K562 (cell line): ENCODE data around the gene NOD2. TPM values are rescaled to one million over a fixed set of nuclear protein-coding genes. Genes with fewer than 3 reads are reported as not detected.
A peak's percentile ranks its signal among the peaks of the same experiment; 100 is the strongest.

Source experiments
- BHLHE40 ChIP-seq: IDR thresholded peaks from 2 replicates; pipeline ENCODE4 v1.6.1; 2011; ENCODE audit warnings: low read length, improper control_type of control experiment
- BRCA1 ChIP-seq, 2 experiments: fragments of 450-650 bp in 1 of 2; sonication (generic) in 1 of 2; formaldehyde crosslinking in 1 of 2; IDR thresholded peaks; 2 replicates each; pipeline versions ENCODE4 v1.5.0 to v1.6.1; 2017 to 2020; ENCODE audit warnings: mild to moderate bottlenecking in 1 of 2, missing genetic modification reagents in 1 of 2
- CREB1 ChIP-seq, 2 experiments: sonication (generic) in 1 of 2; formaldehyde crosslinking in 1 of 2; IDR thresholded peaks; 2 replicates each; pipeline versions ENCODE4 v1.6.1 to v1.8.0; 2012 to 2022; ENCODE audit warnings: inconsistent platforms in 1 of 2, mild to moderate bottlenecking in 1 of 2, missing genetic modification reagents in 1 of 2, moderate library complexity in 1 of 2
- ETV1 ChIP-seq: fragments of 450-650 bp; conservative IDR thresholded peaks from 2 replicates; pipeline ENCODE4 v1.6.1; 2016; ENCODE audit warnings: missing genetic modification characterization, control low read depth, low read depth, missing compliant biosample characterization
- FOXJ3 ChIP-seq: sonication (generic); formaldehyde crosslinking; IDR thresholded peaks from 2 replicates; pipeline ENCODE4 v1.4.0; 2020; ENCODE audit warnings: mild to moderate bottlenecking, missing genetic modification reagents
- FOXP1 ChIP-seq: sonication (generic); formaldehyde crosslinking; IDR thresholded peaks from 2 replicates; pipeline ENCODE4 v1.8.0; 2022; ENCODE audit warnings: mild to moderate bottlenecking, missing genetic modification reagents
- HCFC1 ChIP-seq: IDR thresholded peaks from 2 replicates; pipeline ENCODE4 v1.6.1; 2012; ENCODE audit warnings: low read depth, low read length, improper control_type of control experiment
- KDM4B ChIP-seq, 2 experiments: fragments of 450-650 bp in 1 of 2; sonication (generic) in 1 of 2; IDR thresholded peaks; 2 replicates each; pipeline ENCODE4 v1.6.1; 2016 to 2017; ENCODE audit warnings: borderline replicate concordance in 2 of 2, antibody characterized with exemption in 1 of 2, low read depth in 1 of 2, mild to moderate bottlenecking in 1 of 2
- MECOM ChIP-seq: fragments of 250-450 bp; sonication (Bioruptor Pico); IDR thresholded peaks from 2 replicates; pipeline ENCODE4 v1.8.0; 2022; ENCODE audit warnings: inconsistent platforms
- NCOR1 ChIP-seq: fragments of 450-650 bp; IDR thresholded peaks from 2 replicates; pipeline ENCODE4 v1.6.1; 2016; ENCODE audit warnings: mild to moderate bottlenecking, moderate library complexity
- NFIC ChIP-seq: fragments of 450-650 bp; IDR thresholded peaks from 2 replicates; pipeline ENCODE4 v1.6.1; 2017; ENCODE audit warnings: mild to moderate bottlenecking, inconsistent platforms
- NRF1 ChIP-seq, 2 experiments: fragments of 450-650 bp; IDR thresholded peaks in 1 of 2; conservative IDR thresholded peaks in 1 of 2; 2 replicates each; pipeline ENCODE4 v1.6.1; 2014; ENCODE audit warnings: mild to moderate bottlenecking in 2 of 2
- NUFIP1 ChIP-seq: fragments of 450-650 bp; IDR thresholded peaks from 2 replicates; pipeline ENCODE4 v1.6.1; 2018; ENCODE audit not compliant: partially characterized antibody
- PCBP1 ChIP-seq: fragments of 200-400 bp; formaldehyde crosslinking; IDR thresholded peaks from 2 replicates; pipeline ENCODE4 v1.6.1; 2018; ENCODE audit warnings: mild to moderate bottlenecking, low read depth, low read length; ENCODE audit not compliant: poor library complexity, severe bottlenecking
- PRDM10 ChIP-seq: fragments of 450-650 bp; IDR thresholded peaks from 2 replicates; pipeline ENCODE4 v1.6.1; 2018; ENCODE audit not compliant: partially characterized antibody
- RAD51 ChIP-seq: fragments of 450-650 bp; IDR thresholded peaks from 2 replicates; pipeline ENCODE4 v1.7.1; 2016; ENCODE audit warnings: low read depth, mild to moderate bottlenecking, borderline replicate concordance
- TRIM28 ChIP-seq: fragments of 450-650 bp; IDR thresholded peaks from 2 replicates; pipeline ENCODE4 v1.6.1; 2017
- ZNF384 ChIP-seq: IDR thresholded peaks from 2 replicates; pipeline ENCODE4 v1.6.1; 2012; ENCODE audit warnings: low read depth, low read length, improper control_type of control experiment
- ZNF609 ChIP-seq: sonication (generic); formaldehyde crosslinking; IDR thresholded peaks from 2 replicates; pipeline ENCODE4 v1.8.1; 2023; ENCODE audit warnings: missing genetic modification reagents, mild to moderate bottlenecking, borderline replicate concordance
- ZNF79 ChIP-seq: fragments of 250-450 bp; sonication (Bioruptor Pico); IDR thresholded peaks from 2 replicates; pipeline ENCODE4 v1.4.0; 2020; ENCODE audit warnings: low read depth, mild to moderate bottlenecking, moderate library complexity
- polyA plus RNA-seq, 8 experiments: library from polyadenylated mRNA; depleted of rRNA in 4 of 8; stranded (reverse) in 5 of 8; unstranded in 3 of 8; fragments of >200 nt; fragmentation: Nextera tagmentation in 2 of 8; fragmentation: Illumina TruSeq in 1 of 8; extraction: Ambion mirVana in 2 of 8; extraction: Trizol in 1 of 8; gene quantifications; 2 replicates each; pipeline versions ENCODE4 v1.2.1 to v1.2.3, GENCODE V29; 2011 to 2014; ENCODE audit warnings: inconsistent platforms in 1 of 8, missing spikeins in 1 of 8
- total RNA-seq, 7 experiments: library from RNA; depleted of rRNA in 6 of 7; stranded (reverse); fragments of >200 nt in 6 of 7; fragmentation: Illumina TruSeq in 2 of 7; extraction: Trizol in 2 of 7; gene quantifications; 2 replicates each; pipeline versions ENCODE4 v1.2.1 to v1.2.3, GENCODE V29; 2011 to 2021; ENCODE audit warnings: low replicate concordance in 1 of 7

Gene NOD2
- total and polyA plus RNA-seq, 9 of the 15 experiments (the other 6 are each of a cell fraction or from before 2014, with no cell fraction given) = 0.04 TPM; not detected in 8

GRCh38 chr16:50696575-50697420, 3.4 kb downstream of the NOD2 start (continued):
- TF ChIP-seq NRF1 (conservative IDR thresholded peaks at IDR 0.05 in 1 of 2, IDR thresholded peaks at IDR 0.05 in 1 of 2) (peak in 1 of 2 experiments; percentile 27; a peak in 1 of 4 replicates), BHLHE40 (peak; percentile 83), KDM4B (IDR thresholded peaks at IDR 0.05; ENCODE audit: borderline replicate concordance in 2 of 2, low read depth in 1 of 2) (no peak), ZNF609 (CRISPR knock-in tag) (no peak), PRDM10 (no peak), NUFIP1 (no peak), ZNF79 (CRISPR knock-in tag) (no peak), HCFC1 (no peak), ETV1 (tag) (no peak), RAD51 (peak; percentile 90), NFIC (peak; percentile 76), NCOR1 (no peak), PCBP1 (no peak), MECOM (CRISPR knock-in tag) (no peak), FOXJ3 (CRISPR knock-in tag) (no peak), FOXP1 (CRISPR knock-in tag) (no peak), CREB1 (IDR thresholded peaks at IDR 0.05) (no peak), CREB1 (CRISPR knock-in tag; IDR thresholded peaks at IDR 0.05) (peak; percentile 28; the same call in 1 of the 2 replicates), ZNF384 (no peak), TRIM28 (no peak), BRCA1 (IDR thresholded peaks at IDR 0.05) (no peak), BRCA1 (CRISPR knock-in tag; IDR thresholded peaks at IDR 0.05) (no peak)
